ENCODE results near the gene RRAS. TPM values are rescaled to one million over a fixed set of nuclear protein-coding genes. Genes with fewer than 3 reads are reported as not detected.

Gene RRAS
- total RNA-seq, 2 donors from 2014 or later = 6.6 to 9.1 TPM

DNA sequence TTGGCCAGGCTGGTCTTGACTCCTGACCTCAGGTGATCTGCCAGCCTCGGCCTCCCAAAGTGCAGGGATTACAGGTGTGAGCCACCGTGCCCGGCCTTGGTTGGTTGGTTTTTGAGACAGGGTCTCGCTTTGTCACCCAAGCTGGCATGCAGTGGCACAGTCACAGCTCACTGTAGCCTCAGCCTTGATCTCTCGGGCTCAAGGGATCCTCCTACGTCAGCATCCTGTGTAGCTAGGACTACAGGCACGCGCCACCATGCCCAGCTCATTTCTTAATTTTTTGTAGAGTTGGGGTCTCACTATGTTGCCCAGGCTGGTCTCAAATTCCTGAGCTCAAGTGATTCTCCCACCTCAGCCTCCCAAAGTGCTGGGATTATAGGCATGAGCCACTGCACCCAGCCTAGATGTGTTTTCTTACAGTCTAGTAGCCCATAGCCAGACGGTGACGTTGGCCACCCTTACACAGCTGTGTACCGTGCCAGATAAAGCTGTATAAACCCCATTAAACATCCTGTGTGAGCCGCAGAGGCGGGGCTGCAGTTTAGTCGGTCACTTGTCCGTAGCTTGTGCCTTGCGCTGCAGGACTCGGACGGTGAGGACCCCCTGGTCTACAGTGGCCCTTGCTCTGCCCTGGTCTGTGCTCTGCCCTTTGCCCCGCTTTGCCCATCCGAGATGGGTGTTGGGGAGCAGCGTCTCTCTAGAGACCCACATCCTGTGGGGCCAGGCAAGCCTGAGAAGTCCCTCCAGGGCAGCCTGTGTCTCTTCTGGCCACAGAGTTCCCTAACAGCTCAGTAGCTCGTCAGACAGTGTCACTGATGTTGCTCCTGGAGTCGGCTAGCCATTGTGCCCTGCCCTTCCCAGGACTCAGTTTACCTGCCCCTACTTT is 15.9 kb upstream of the RRAS start:
- Mint-ChIP-seq H3K36me3 (ENCODE audit: low read depth) (peaks cover 3% of the 10 kb centered on the region), H3K27ac (no peak overlapping the region), H3K27me3 (no peaks in the 10 kb centered on the region), H3K4me1 (peaks cover 12% of the 10 kb centered on the region), H3K4me3 (no peak overlapping the region)
- DNase-seq (no peak), ATAC-seq (no peak)
- H3K9me3 ChIP-seq (ENCODE audit: control insufficient read depth, low read length, poor library complexity, severe bottlenecking) = no peaks in the 10 kb centered on the region

DNA sequence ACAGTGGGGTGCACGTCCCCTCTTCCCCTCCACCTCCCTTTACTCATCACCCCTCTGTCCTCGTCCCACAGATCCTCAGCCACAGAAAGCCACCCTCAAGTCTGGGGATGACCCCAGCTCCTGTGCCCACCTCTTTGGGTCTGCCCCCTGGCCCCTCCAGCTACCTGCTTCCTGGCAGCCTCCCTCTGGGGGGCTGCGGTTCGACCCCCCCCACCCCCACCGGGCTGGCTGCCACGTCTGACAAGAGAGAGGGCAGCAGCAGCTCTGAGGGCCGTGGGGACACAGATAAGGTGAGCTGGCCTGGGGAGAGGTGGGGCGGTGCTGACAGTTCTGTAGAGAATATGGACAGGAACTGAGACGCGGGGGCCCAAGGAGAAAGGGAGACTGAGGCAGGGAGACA is 14.6 kb upstream of the RRAS start:
- Mint-ChIP-seq H3K4me3 (no peak overlapping the region), H3K4me1 (peaks cover 12% of the 10 kb centered on the region), H3K36me3 (ENCODE audit: low read depth) (peaks cover 3% of the 10 kb centered on the region), H3K27ac (no peak overlapping the region), H3K27me3 (no peaks in the 10 kb centered on the region)
- ATAC-seq (no peak), DNase-seq (no peak)
- no peaks in the 10 kb centered on the region for H3K9me3 ChIP-seq (ENCODE audit: control insufficient read depth, low read length, poor library complexity, severe bottlenecking)

- H3K9me3 ChIP-seq (ENCODE audit: control insufficient read depth, low read length, poor library complexity, severe bottlenecking) = no peaks in the 10 kb centered on the region
- Mint-ChIP-seq H3K27ac (peak overlapping the region; percentile 16), H3K4me3 (no peak overlapping the region), H3K27me3 (no peaks in the 10 kb centered on the region), H3K36me3 (ENCODE audit: low read depth) (peaks cover 3% of the 10 kb centered on the region), H3K4me1 (peaks cover 9% of the 10 kb centered on the region)
- no peak for ATAC-seq
- DNase-seq = no peak
Measured at GRCh38 chr19:49653466-49653806, 13.5 kb upstream of the RRAS start.

DNA sequence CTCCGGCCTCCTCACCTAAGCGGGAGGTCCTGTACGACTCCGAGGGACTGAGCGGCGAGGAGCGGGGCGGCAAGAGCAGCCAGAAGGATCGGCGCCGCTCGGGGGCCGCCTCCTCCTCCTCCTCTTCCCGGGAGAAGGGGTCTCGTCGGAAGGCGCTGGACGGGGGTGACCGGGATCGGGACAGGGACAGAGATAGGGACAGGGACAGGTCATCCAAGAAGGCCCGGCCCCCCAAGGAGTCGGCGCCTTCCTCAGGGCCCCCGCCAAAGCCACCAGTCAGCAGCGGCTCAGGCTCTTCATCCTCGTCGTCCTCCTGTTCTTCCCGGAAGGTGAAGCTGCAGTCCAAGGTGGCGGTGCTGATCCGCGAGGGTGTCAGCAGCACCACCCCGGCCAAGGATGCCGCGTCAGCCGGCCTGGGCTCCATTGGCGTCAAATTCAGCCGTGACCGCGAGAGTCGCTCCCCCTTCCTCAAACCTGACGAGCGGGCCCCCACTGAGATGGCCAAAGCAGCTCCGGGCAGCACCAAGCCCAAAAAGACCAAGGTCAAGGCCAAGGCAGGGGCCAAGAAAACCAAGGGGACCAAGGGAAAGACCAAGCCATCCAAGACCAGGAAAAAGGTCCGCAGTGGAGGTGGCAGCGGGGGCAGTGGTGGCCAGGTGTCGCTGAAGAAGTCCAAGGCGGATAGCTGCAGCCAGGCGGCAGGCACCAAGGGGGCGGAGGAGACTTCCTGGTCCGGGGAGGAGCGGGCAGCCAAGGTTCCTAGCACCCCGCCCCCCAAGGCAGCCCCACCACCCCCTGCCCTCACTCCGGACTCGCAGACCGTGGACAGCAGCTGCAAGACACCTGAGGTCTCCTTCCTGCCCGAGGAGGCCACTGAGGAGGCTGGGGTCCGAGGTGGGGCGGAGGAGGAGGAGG is 12.9 kb upstream of the RRAS start:
- Mint-ChIP-seq H3K4me1 (peaks cover 9% of the 10 kb centered on the region), H3K36me3 (ENCODE audit: low read depth) (peaks cover 3% of the 10 kb centered on the region), H3K4me3 (peak overlapping the region; percentile 28), H3K27me3 (no peaks in the 10 kb centered on the region), H3K27ac (no peak overlapping the region)
- no peaks in the 10 kb centered on the region for H3K9me3 ChIP-seq (ENCODE audit: control insufficient read depth, low read length, poor library complexity, severe bottlenecking)
- DNase-seq (no peak), ATAC-seq (no peak)

GRCh38 chr19:49651820-49652550 is 12.0 kb upstream of the RRAS start:
- no peaks in the 10 kb centered on the region for H3K36me3 Mint-ChIP-seq (ENCODE audit: low read depth)

DNA sequence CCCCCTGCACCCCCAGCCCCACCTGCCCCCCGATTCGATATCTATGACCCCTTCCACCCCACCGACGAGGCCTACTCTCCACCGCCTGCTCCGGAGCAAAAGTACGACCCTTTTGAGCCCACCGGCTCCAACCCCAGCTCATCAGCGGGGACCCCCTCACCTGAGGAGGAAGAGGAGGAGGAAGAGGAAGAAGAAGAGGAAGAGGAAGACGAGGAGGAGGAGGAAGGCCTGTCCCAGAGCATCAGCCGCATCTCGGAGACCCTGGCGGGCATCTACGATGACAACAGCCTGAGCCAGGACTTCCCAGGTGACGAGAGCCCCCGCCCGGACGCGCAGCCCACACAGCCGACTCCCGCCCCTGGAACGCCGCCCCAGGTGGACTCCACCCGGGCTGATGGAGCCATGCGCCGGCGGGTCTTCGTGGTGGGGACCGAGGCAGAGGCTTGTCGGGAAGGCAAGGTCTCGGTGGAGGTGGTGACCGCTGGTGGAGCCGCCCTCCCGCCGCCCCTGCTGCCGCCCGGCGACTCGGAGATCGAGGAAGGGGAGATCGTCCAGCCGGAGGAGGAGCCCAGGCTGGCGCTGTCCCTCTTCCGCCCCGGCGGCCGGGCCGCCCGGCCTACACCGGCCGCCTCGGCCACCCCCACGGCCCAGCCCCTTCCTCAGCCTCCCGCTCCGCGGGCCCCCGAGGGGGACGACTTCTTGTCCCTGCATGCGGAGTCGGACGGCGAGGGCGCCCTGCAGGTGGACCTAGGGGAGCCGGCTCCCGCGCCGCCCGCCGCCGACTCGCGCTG is 11.3 kb upstream of the RRAS start:
- no peak overlapping the region for H3K4me3 Mint-ChIP-seq
- no peaks in the 10 kb centered on the region for H3K27me3 Mint-ChIP-seq
- peaks cover 3% of the 10 kb centered on the region for H3K4me1 Mint-ChIP-seq
- no peak overlapping the region for H3K27ac Mint-ChIP-seq
- H3K9me3 ChIP-seq (ENCODE audit: control insufficient read depth, low read length, poor library complexity, severe bottlenecking) = no peaks in the 10 kb centered on the region
- ATAC-seq = no peak
- no peak for DNase-seq
- H3K36me3 Mint-ChIP-seq (ENCODE audit: low read depth) = no peaks in the 10 kb centered on the region

More at GRCh38 chr19:49651820-49652550, 12.0 kb upstream of the RRAS start:
- Mint-ChIP-seq H3K27me3 (no peaks in the 10 kb centered on the region), H3K4me1 (peaks cover 7% of the 10 kb centered on the region), H3K4me3 (no peak overlapping the region), H3K27ac (no peak overlapping the region)
- DNase-seq = no peak
- no peaks in the 10 kb centered on the region for H3K9me3 ChIP-seq (ENCODE audit: control insufficient read depth, low read length, poor library complexity, severe bottlenecking)
- no peak for ATAC-seq

DNA sequence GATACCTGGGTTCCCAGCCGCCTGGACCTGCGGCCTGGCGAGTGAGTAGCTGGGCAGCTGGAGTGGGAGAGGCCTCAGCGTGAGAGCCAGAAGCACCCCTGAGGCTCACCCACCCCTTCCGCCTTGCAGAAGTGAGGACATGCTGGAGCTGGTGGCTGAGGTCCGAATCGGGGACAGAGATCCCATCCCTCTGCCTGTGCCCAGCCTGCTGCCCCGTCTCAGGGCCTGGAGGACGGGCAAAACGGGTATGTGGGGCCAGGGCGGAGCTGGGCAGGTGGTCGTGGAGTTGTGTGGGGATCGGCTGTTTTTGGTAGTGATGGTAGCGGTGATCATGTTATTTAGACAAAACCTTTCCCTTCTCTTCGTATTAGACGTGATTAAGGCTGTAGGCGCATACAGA is 6.6 kb upstream of the RRAS start:
- DNase-seq (no peak), ATAC-seq (no peak)
- H3K9me3 ChIP-seq (ENCODE audit: control insufficient read depth, low read length, poor library complexity, severe bottlenecking) = no peaks in the 10 kb centered on the region
- H3K4me3 Mint-ChIP-seq = no peak overlapping the region
- no peaks in the 10 kb centered on the region for H3K27me3 Mint-ChIP-seq
- no peak overlapping the region for H3K27ac Mint-ChIP-seq
- peaks cover 4% of the 10 kb centered on the region for H3K36me3 Mint-ChIP-seq (ENCODE audit: low read depth)
- peaks cover 19% of the 10 kb centered on the region for H3K4me1 Mint-ChIP-seq

DNA sequence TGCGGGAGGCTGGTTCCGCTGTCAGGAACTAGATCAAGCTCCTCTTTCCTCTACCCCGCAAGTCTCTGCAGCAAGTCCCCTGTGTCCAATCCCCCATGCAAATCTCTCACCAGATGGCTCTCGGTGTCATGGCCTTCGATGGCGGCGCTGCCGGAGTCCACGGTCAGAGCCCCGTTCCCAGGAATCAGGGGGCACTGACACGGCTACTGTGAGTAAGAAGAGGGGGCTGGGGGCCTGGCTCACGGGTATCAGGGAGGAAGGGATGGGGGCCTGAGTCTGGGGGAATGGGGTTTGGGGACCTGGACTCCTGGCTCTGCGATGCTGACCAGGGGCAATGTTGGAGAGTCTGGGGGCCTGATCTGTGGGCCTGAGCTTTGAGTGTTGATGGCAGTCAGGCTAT is 6.1 kb upstream of the RRAS start:
- H3K27me3 Mint-ChIP-seq = no peaks in the 10 kb centered on the region
- no peak overlapping the region for H3K4me3 Mint-ChIP-seq
- peaks cover 21% of the 10 kb centered on the region for H3K4me1 Mint-ChIP-seq
- no peak overlapping the region for H3K27ac Mint-ChIP-seq
- DNase-seq = no peak
- no peak for ATAC-seq
- H3K9me3 ChIP-seq (ENCODE audit: control insufficient read depth, low read length, poor library complexity, severe bottlenecking) = no peaks in the 10 kb centered on the region
- H3K36me3 Mint-ChIP-seq (ENCODE audit: low read depth) = peaks cover 4% of the 10 kb centered on the region

- no peaks in the 10 kb centered on the region for H3K27me3 Mint-ChIP-seq
- DNase-seq (no peak), ATAC-seq (no peak)
- peaks cover 4% of the 10 kb centered on the region for H3K36me3 Mint-ChIP-seq (ENCODE audit: low read depth)
- no peak overlapping the region for H3K27ac Mint-ChIP-seq
- no peak overlapping the region for H3K4me3 Mint-ChIP-seq
- H3K4me1 Mint-ChIP-seq = peaks cover 25% of the 10 kb centered on the region
- no peaks in the 10 kb centered on the region for H3K9me3 ChIP-seq (ENCODE audit: control insufficient read depth, low read length, poor library complexity, severe bottlenecking)
Measured at GRCh38 chr19:49645592-49645991, 5.6 kb upstream of the RRAS start.

GRCh38 chr19:49643466-49643865 is 3.5 kb upstream of the RRAS start:
- no peaks in the 10 kb centered on the region for H3K9me3 ChIP-seq (ENCODE audit: control insufficient read depth, low read length, poor library complexity, severe bottlenecking)
- DNase-seq = no peak
- Mint-ChIP-seq H3K4me1 (peaks cover 41% of the 10 kb centered on the region), H3K27me3 (no peaks in the 10 kb centered on the region), H3K36me3 (ENCODE audit: low read depth) (peaks cover 4% of the 10 kb centered on the region), H3K4me3 (peak overlapping the region; percentile 95), H3K27ac (peak overlapping the region; percentile 98)
- no peak for ATAC-seq

- no peak for ATAC-seq
- peaks cover 47% of the 10 kb centered on the region for H3K4me1 Mint-ChIP-seq
Measured at GRCh38 chr19:49642492-49643035, 2.6 kb upstream of the RRAS start.

More at GRCh38 chr19:49642492-49643035, 2.6 kb upstream of the RRAS start:
- H3K9me3 ChIP-seq (ENCODE audit: control insufficient read depth, low read length, poor library complexity, severe bottlenecking) = no peaks in the 10 kb centered on the region
- H3K27ac Mint-ChIP-seq = peak overlapping the region; percentile 98
- H3K4me3 Mint-ChIP-seq = peak overlapping the region; percentile 95
- peaks cover 4% of the 10 kb centered on the region for H3K36me3 Mint-ChIP-seq (ENCODE audit: low read depth)
- DNase-seq = no peak
- H3K27me3 Mint-ChIP-seq = no peaks in the 10 kb centered on the region

All from T-helper 17 cell (primary cell).